ENCODE data around the gene HVCN1.
"Not testable (repeated sequence)": the region's sequence is repeated elsewhere in the genome, so short reads cannot be mapped to it uniquely, and the experiment has no call there.

Gene HVCN1

DNA sequence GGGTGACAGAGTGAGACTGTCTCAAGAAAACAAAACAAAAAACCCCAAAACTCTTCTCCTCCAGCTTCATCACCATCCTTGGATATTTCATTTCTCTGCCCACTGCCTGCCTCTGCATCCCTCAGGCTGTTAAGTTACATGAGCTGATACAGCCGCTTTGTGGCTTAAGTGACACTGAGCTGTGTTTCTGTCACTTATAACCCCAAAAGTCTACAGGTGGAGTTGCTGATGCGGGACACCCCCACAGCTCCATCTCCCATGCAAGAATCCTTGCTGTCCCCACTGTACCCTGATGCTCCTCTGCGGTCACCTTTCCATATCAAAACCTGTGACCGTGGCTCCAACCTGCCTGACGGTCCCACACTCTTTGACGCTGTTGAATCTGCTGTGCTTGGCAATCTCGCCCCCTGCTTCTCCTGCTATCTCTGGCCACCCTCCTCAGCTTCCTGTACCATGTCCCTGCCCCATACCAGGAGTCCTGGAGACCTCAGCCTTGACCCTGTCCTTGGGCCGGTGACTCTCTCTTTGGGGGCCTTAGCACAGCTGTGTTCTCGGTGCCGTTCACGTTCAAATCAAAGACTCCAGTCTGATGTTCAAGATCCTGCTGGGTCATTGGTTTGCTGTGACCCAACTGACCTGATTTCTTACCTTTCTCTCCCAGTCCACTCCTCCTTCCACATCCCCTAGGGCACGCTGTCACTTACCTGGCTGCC lies 20.3 kb downstream of the HVCN1 start:
- Mint-ChIP-seq H3K27ac (peak overlapping the region; percentile 22), H3K4me3 (no peak overlapping the region), H3K36me3 (peaks cover 65% of the 10 kb centered on the region), H3K4me1 (peaks cover 36% of the 10 kb centered on the region), H3K27me3 (peaks cover 5% of the 10 kb centered on the region), H3K9me3 (peaks cover 25% of the 10 kb centered on the region)
- no peak for DNase-seq
- CTCF ChIA-PET: interaction anchor here (1.3 to 1.4 kb wide), 2 partner anchors 12 to 21 kb away, joined by 3 to 4 read pairs; no protein-coding TSS in a partner anchor

DNA sequence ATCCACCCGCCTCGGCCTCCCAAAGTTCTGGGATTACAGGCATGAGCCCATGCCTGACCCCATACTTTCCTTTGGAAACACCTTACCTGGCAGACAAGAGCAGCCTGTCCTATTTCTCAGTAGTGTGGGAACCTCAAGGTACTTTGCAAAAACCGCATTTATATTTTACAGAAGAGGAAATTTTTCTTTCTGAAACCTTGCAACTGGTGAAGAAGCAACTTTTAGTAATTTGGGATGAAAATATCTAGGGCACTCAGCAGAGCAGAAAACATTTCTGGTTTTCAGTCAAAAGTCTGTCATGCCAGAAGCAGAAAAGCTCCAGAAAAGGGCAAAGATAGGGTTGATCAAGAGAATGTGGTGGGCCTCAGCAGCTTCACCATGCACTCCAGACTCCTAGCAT lies 21.2 kb downstream of the HVCN1 start:
- H3K36me3 Mint-ChIP-seq: peaks cover 62% of the 10 kb centered on the region
- H3K27ac Mint-ChIP-seq: peak overlapping the region; percentile 21
- peaks cover 32% of the 10 kb centered on the region for H3K4me1 Mint-ChIP-seq
- DNase-seq: no peak
- H3K4me3 Mint-ChIP-seq: no peak overlapping the region
- CTCF ChIA-PET: interaction anchor here (1.3 to 1.4 kb wide), 2 partner anchors 11 to 22 kb away, joined by 3 to 4 read pairs; no protein-coding TSS in a partner anchor
- H3K9me3 Mint-ChIP-seq: peaks cover 25% of the 10 kb centered on the region
- peaks cover 5% of the 10 kb centered on the region for H3K27me3 Mint-ChIP-seq

- H3K27ac Mint-ChIP-seq: no peak overlapping the region
- H3K4me3 Mint-ChIP-seq: no peak overlapping the region
- CTCF ChIA-PET: interaction anchor here (1.4 kb wide), 1 partner anchor 23 kb away, joined by 3 read pairs; no protein-coding TSS in a partner anchor
- no peak for DNase-seq
- peaks cover 61% of the 10 kb centered on the region for H3K36me3 Mint-ChIP-seq
- peaks cover 25% of the 10 kb centered on the region for H3K9me3 Mint-ChIP-seq
- H3K4me1 Mint-ChIP-seq: peaks cover 33% of the 10 kb centered on the region
- peaks cover 5% of the 10 kb centered on the region for H3K27me3 Mint-ChIP-seq
Observed at GRCh38 chr12:110666892-110667291, 22.0 kb downstream of the HVCN1 start.

DNA sequence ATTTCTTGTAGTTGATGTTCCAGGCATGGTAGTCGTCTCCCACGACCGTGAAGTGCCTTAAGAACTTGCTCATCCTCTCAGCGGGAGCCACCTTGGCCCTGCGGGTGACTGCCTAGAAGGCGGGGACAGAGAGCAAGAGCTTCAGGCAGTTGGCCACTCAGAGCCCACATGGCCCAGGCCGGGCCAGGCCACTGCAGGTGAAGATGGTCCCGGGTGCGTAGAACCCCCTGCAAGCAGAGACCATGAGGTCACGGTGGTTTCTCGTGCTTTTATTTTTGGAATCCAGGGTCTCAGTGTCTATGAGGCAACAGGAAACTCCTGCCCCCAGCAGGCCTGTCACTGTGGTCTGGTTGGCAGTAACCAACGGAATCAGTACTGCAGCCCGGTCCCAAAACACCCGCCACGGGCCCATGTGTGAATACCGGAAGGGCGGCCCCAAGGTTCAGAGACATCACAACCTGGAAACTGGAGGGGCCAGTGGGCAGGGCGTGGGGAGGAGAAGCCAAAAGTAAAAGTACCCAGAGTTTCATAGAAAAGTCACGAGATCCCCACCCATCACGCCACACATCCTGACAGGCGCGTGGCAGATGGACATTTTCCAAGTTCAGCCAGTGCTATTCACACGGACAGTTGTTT lies 27.5 kb downstream of the HVCN1 start:
- no peaks in the 10 kb centered on the region for H3K27me3 Mint-ChIP-seq
- H3K4me3 Mint-ChIP-seq: no peak overlapping the region
- H3K4me1 Mint-ChIP-seq: peaks cover 27% of the 10 kb centered on the region
- H3K36me3 Mint-ChIP-seq: peaks cover 58% of the 10 kb centered on the region
- peaks cover 21% of the 10 kb centered on the region for H3K9me3 Mint-ChIP-seq
- peak; percentile 69 for DNase-seq
- CTCF ChIA-PET: no interaction called here
- peak overlapping the region; percentile 79 for H3K27ac Mint-ChIP-seq

DNA sequence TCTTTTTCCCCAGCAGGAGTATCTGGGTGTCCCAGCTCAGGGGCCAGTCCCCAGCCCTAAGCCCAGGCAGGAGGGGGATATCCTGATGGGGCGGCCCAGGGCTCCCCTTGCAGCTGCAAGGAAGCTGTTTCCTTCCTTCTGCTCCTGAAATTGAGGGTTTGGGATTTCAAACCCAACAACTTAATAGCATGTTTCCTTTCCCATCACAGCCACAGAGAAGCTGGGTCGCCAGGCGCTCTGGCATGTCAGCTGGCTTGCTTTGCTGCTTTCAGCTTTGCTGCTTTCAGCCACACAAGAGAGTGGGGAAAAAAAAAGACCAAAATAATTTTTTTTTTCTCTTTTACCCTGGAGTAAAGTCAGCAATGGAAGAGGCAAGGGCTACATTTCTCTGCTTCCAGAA lies 30.0 kb downstream of the HVCN1 start:
- H3K27me3 Mint-ChIP-seq: no peaks in the 10 kb centered on the region
- peaks cover 27% of the 10 kb centered on the region for H3K4me1 Mint-ChIP-seq
- no peak for DNase-seq

GRCh38 chr12:110658242-110658641 lies 30.7 kb downstream of the HVCN1 start:
- no peak overlapping the region for H3K4me3 Mint-ChIP-seq

More for the DNA sequence above, 30.0 kb downstream of the HVCN1 start:
- Mint-ChIP-seq H3K4me3 (no peak overlapping the region), H3K27ac (no peak overlapping the region), H3K36me3 (peaks cover 48% of the 10 kb centered on the region), H3K9me3 (no peaks in the 10 kb centered on the region)
- CTCF ChIA-PET: no interaction called here

GRCh38 chr12:110657747-110658146 lies 31.2 kb downstream of the HVCN1 start:
- Mint-ChIP-seq H3K36me3 (peaks cover 46% of the 10 kb centered on the region), H3K27me3 (no peaks in the 10 kb centered on the region), H3K4me3 (no peak overlapping the region), H3K4me1 (peaks cover 23% of the 10 kb centered on the region), H3K27ac (peak overlapping the region; percentile 26), H3K9me3 (no peaks in the 10 kb centered on the region)
- CTCF ChIA-PET: interaction anchor here (1.3 kb wide), 1 partner anchor 10 kb away, joined by 4 read pairs; no protein-coding TSS in a partner anchor
- no peak for DNase-seq

More at GRCh38 chr12:110658242-110658641, 30.7 kb downstream of the HVCN1 start:
- H3K9me3 Mint-ChIP-seq: no peaks in the 10 kb centered on the region
- DNase-seq: no peak
- CTCF ChIA-PET: no interaction called here
- peaks cover 48% of the 10 kb centered on the region for H3K36me3 Mint-ChIP-seq
- no peaks in the 10 kb centered on the region for H3K27me3 Mint-ChIP-seq
- H3K27ac Mint-ChIP-seq: no peak overlapping the region
- H3K4me1 Mint-ChIP-seq: peaks cover 27% of the 10 kb centered on the region

DNA sequence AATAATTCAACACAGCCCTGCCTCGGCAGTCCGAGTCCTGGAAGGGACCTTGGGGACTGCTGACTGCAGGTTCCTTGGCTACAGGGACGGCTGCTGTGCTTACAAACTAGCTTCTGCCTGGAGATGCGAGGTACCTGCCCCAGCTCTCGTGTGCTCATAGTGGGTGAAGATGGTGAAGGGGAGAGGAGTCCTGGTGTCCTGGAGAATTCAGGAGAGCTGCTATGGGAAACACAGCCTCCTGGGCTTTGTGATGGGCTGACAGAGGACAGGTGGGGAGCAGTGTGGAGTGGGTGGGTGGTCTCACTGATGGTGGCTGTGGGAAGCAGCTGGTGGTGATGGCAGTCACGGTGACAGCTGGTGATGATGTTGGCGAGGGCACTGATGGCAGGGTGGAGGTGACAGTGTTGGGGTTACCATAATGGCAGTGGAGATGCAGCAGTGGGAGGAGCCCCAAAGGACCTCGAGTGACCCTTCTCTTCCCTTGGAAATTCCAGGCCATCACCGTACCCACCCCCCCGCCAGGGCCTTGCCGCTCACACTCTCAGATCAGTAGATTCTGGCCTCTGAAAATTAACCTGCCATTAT lies 32.8 kb downstream of the HVCN1 start:
- Mint-ChIP-seq H3K27me3 (no peaks in the 10 kb centered on the region), H3K27ac (no peak overlapping the region), H3K4me3 (no peak overlapping the region), H3K9me3 (no peaks in the 10 kb centered on the region), H3K4me1 (peaks cover 9% of the 10 kb centered on the region), H3K36me3 (peaks cover 45% of the 10 kb centered on the region)
- no peak for DNase-seq
- CTCF ChIA-PET: interaction anchor here (0.7 kb wide), 1 partner anchor 37 kb away, joined by 3 read pairs; no protein-coding TSS in a partner anchor

DNA sequence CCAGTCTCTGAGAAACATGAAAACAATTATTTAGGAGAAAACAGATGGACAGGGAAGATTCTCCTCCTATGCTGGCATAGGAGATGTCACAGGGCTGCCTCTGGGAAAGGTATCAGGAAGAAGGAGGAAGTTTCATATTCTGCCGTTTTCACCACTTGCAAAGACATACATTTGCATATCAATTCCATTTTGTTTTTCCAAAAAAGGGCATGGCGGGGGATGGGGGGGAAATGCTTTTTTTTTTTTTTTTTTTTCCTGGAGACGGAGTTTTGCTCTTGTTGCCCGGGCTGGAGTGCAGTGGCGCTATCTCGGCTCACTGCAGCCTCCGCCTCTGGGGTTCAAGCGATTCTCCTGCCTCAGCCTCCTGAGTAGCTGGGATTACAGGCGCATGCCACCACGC lies 34.7 kb downstream of the HVCN1 start:
- H3K27me3 Mint-ChIP-seq, H3K9me3 Mint-ChIP-seq, H3K27ac Mint-ChIP-seq, H3K4me1 Mint-ChIP-seq, DNase-seq, H3K4me3 Mint-ChIP-seq: not testable (repeated sequence)
- H3K36me3 Mint-ChIP-seq: peaks cover 49% of the 10 kb centered on the region
- CTCF ChIA-PET: interaction anchor here (0.6 kb wide), 1 partner anchor 619 kb away, joined by 3 read pairs; no protein-coding TSS in a partner anchor

DNA sequence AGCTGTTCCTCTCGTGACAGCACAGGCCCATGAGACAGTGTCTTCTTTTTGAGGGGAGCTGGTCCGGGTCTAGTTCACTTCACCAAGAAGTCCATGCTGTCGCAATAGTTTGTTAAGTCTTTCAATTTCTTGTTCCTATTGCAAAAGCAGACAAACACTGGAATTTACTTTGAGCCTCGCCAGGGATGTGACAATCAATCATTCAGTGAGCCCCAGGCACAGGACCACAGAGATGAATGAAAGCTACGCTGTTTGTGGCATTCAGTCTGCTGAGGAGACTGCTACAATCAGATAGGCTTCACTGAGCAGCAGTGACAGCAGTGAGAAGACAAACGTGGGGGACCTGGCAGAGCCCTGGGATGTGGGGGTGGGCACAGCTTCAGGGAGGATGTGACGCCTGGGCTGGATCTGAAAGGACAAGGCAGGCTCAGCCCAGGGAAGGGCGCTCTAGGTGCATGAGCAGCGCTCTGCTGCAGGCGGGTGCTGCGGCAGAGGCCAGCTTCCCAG lies 39.5 kb downstream of the HVCN1 start:
- peaks cover 58% of the 10 kb centered on the region for H3K36me3 Mint-ChIP-seq

DNA sequence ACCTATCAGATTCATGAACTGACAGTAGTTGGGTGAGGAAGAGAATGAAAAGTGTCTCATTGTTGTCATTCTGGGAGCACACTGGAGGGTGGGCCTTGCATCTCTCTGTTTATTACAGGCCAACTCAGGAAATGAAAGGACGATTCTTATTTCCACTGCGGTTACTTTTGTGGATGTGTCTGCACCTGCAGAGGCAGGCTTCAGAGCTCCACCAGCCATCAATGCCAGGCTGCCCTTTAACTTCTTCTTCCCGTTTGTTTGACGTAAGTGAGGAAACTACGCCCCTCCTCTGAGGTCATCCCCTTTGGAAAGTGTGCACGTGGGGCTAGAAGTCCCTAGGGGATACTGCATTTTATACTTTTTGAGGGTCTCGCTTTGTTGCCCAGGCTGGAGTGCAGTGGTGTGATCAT lies 41.3 kb downstream of the HVCN1 start:
- peaks cover 37% of the 10 kb centered on the region for H3K4me1 Mint-ChIP-seq
- H3K27me3 Mint-ChIP-seq: no peaks in the 10 kb centered on the region
- CTCF ChIA-PET: no interaction called here
- peaks cover 51% of the 10 kb centered on the region for H3K36me3 Mint-ChIP-seq
- peak overlapping the region; percentile 87 for H3K27ac Mint-ChIP-seq
- DNase-seq: peak; percentile 54
- H3K4me3 Mint-ChIP-seq: peak overlapping the region; percentile 15
- no peaks in the 10 kb centered on the region for H3K9me3 Mint-ChIP-seq

More for the DNA sequence above, 39.5 kb downstream of the HVCN1 start:
- no peak for DNase-seq
- peaks cover 26% of the 10 kb centered on the region for H3K4me1 Mint-ChIP-seq
- H3K9me3 Mint-ChIP-seq: no peaks in the 10 kb centered on the region
- CTCF ChIA-PET: no interaction called here
- H3K4me3 Mint-ChIP-seq: no peak overlapping the region
- H3K27me3 Mint-ChIP-seq: no peaks in the 10 kb centered on the region
- H3K27ac Mint-ChIP-seq: no peak overlapping the region

GRCh38 chr12:110641521-110641920 lies 47.4 kb downstream of the HVCN1 start:
- H3K27ac Mint-ChIP-seq: no peak overlapping the region
- no peaks in the 10 kb centered on the region for H3K27me3 Mint-ChIP-seq
- H3K4me1 Mint-ChIP-seq: peaks cover 27% of the 10 kb centered on the region
- CTCF ChIA-PET: no interaction called here
- H3K9me3 Mint-ChIP-seq: no peaks in the 10 kb centered on the region
- H3K4me3 Mint-ChIP-seq: no peak overlapping the region
- peaks cover 6% of the 10 kb centered on the region for H3K36me3 Mint-ChIP-seq
- no peak for DNase-seq

GRCh38 chr12:110640275-110641025 lies 48.5 kb downstream of the HVCN1 start:
- peaks cover 4% of the 10 kb centered on the region for H3K36me3 Mint-ChIP-seq
- no peak overlapping the region for H3K4me3 Mint-ChIP-seq
- no peak for DNase-seq
- H3K4me1 Mint-ChIP-seq: peaks cover 27% of the 10 kb centered on the region
- H3K27me3 Mint-ChIP-seq: no peaks in the 10 kb centered on the region
- no peaks in the 10 kb centered on the region for H3K9me3 Mint-ChIP-seq
- no peak overlapping the region for H3K27ac Mint-ChIP-seq
- CTCF ChIA-PET: interaction anchor here (0.8 kb wide), 1 partner anchor 25 kb away, joined by 3 read pairs; no protein-coding TSS in a partner anchor

Data from activated naive CD4-positive, alpha-beta T cell treated with anti-CD3 and anti-CD28 coated beads, Interleukin-2, amount 10 ng/mL, durations not matched to agents 7 days and 5 days (primary cell).